ENCODE measurements around the gene PMPCA. TPM values are rescaled to one million over a fixed set of nuclear protein-coding genes. Genes with fewer than 3 reads are reported as not detected.

Gene PMPCA
- polyA plus RNA-seq, 1 donor (not counting 4 experiments of a cell fraction or from before 2014, with no cell fraction given) = 85.9 TPM

DNA sequence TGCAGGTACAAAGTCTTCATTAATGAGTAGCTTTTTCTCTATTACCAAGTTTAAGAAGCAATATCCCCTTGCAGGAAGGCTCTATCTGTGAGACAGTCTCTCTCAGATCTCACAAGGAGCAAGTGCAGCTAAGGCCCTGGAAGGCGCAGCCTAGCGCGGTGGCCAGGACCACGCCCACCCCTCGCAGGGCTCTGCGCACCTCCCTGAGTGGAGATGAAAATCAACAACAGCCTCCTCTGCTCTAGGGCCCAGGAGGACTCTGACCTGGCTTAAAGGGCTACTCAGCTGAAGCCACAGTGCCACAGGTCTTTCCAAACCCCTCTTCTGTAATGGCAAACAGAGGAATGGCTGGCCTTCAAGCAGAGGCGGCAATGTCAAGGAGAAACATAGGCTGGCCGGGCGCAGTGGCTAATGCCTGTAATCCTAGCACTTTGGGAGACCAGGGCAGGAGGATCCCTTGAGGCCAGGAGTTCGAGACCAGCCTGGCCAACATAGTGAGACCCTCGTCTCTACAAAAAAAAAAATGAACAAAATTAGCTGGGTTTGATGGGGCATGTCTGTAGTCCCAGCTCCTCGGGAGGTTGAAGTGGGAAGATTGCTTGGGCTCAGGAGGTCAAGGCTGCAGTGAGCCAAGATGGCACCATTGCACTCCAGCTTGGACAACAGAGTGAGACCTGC, 60.5 kb downstream of the PMPCA start:
- DNase-seq (ENCODE audit: low read depth, low spot score) (no peak), FAIRE-seq (no peak)
- peaks cover 59 to 74% of the 10 kb centered on the region in 2 experiments for H3K36me3 ChIP-seq (ENCODE audit: control insufficient read depth in 2 of 2, extremely low read depth in 1 of 2, insufficient read depth in 2 of 2, low read length in 2 of 2)
- H2AFZ ChIP-seq (ENCODE audit: control insufficient read depth, low read length) = no peak overlapping the region
- TF ChIP-seq, protein P1, sequence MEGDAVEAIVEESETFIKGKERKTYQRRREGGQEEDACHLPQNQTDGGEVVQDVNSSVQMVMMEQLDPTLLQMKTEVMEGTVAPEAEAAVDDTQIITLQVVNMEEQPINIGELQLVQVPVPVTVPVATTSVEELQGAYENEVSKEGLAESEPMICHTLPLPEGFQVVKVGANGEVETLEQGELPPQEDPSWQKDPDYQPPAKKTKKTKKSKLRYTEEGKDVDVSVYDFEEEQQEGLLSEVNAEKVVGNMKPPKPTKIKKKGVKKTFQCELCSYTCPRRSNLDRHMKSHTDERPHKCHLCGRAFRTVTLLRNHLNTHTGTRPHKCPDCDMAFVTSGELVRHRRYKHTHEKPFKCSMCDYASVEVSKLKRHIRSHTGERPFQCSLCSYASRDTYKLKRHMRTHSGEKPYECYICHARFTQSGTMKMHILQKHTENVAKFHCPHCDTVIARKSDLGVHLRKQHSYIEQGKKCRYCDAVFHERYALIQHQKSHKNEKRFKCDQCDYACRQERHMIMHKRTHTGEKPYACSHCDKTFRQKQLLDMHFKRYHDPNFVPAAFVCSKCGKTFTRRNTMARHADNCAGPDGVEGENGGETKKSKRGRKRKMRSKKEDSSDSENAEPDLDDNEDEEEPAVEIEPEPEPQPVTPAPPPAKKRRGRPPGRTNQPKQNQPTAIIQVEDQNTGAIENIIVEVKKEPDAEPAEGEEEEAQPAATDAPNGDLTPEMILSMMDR (optimal IDR thresholded peaks at IDR 0.05 in 1 of 3, IDR thresholded peaks at IDR 0.05 in 1 of 3, conservative IDR thresholded peaks at IDR 0.05 in 1 of 3; ENCODE audit: extremely low read depth in 1 of 3, insufficient read depth in 2 of 3, low read length in 3 of 3) = no peak
- TF ChIP-seq EZH2 (IDR thresholded peaks at IDR 0.05; ENCODE audit: low read length) = no peak
- H3K9me3 ChIP-seq (ENCODE audit: control insufficient read depth, low read depth, low read length) = no peaks in the 10 kb centered on the region
- H3K4me1 ChIP-seq (ENCODE audit: control insufficient read depth, extremely low read depth, insufficient read depth, low read length) = no peaks in the 10 kb centered on the region
- H3K4me3 ChIP-seq (ENCODE audit: control insufficient read depth in 2 of 3, extremely low read depth in 1 of 3, insufficient read depth in 2 of 3, low read depth in 1 of 3, low read length in 3 of 3) = no peak overlapping the region
- H3K4me2 ChIP-seq (ENCODE audit: control insufficient read depth, extremely low read depth, insufficient read depth, low read depth, low read length) = no peak overlapping the region
- no peaks in the 10 kb centered on the region for H3K27me3 ChIP-seq (ENCODE audit: control insufficient read depth, extremely low read depth, insufficient read depth, low read length)
- peaks cover 66% of the 10 kb centered on the region for H3K79me2 ChIP-seq (ENCODE audit: control insufficient read depth, insufficient read depth, low read length)
- no peak overlapping the region for H3K27ac ChIP-seq (ENCODE audit: control insufficient read depth, insufficient read depth, low read length)
- peaks cover 28% of the 10 kb centered on the region for H4K20me1 ChIP-seq (ENCODE audit: control insufficient read depth, extremely low read depth, insufficient read depth, low read length)
- no peaks in the 10 kb centered on the region for H3K9me1 ChIP-seq (ENCODE audit: control insufficient read depth, extremely low read depth, insufficient read depth, low read length)
- no peak overlapping the region for H3K9ac ChIP-seq (ENCODE audit: control insufficient read depth, extremely low read depth, insufficient read depth, low read length)
- dilution Hi-C loops (cut with MboI; ENCODE audit: extremely low pct_ligation_motif_present, low sequenced_read_pairs) = no loop called here

DNA sequence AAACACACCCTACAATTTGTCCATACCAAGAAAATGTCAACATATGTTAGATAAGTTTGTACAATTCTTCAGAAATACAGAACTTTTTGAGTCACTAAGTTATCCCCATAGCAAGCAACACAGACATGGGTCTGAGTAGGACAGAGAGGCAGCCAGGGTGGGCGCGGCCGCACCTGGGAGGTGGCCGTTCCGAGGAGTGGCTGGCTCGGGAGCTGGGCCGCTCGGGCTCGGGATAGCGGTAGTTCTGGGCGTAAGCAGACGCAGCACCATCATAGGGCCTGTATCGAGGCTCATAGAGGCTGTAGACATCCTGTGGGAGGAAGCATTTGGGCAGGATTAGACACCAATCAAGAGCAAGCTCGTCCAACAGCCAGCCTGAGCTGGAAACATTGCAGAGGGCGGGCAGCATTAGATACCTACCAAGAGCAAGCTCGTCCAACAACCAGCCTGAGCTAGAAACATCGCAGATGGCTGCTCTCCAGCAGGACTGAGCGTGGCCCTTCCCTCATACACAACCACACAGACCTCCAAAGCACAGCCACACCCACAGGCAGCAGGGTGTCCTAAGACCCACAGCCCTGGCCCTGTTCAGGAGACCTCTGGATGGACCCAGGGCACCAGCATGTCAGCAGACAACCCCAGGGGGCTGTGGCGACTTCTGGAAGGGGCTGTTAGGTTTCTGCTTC, 61.5 kb downstream of the PMPCA start:
- Histone ChIP-seq H3K4me1 (ENCODE audit: control insufficient read depth, extremely low read depth, insufficient read depth, low read length) (no peaks in the 10 kb centered on the region), H2AFZ (ENCODE audit: control insufficient read depth, low read length) (no peak overlapping the region), H3K27me3 (ENCODE audit: control insufficient read depth, extremely low read depth, insufficient read depth, low read length) (no peaks in the 10 kb centered on the region), H3K4me3 (ENCODE audit: control insufficient read depth in 2 of 3, extremely low read depth in 1 of 3, insufficient read depth in 2 of 3, low read depth in 1 of 3, low read length in 3 of 3) (no peak overlapping the region), H3K9me3 (ENCODE audit: control insufficient read depth, low read depth, low read length) (no peaks in the 10 kb centered on the region), H3K9me1 (ENCODE audit: control insufficient read depth, extremely low read depth, insufficient read depth, low read length) (no peaks in the 10 kb centered on the region), H4K20me1 (ENCODE audit: control insufficient read depth, extremely low read depth, insufficient read depth, low read length) (peaks cover 27% of the 10 kb centered on the region), H3K79me2 (ENCODE audit: control insufficient read depth, insufficient read depth, low read length) (peaks cover 71% of the 10 kb centered on the region), H3K27ac (ENCODE audit: control insufficient read depth, insufficient read depth, low read length) (no peak overlapping the region), H3K4me2 (ENCODE audit: control insufficient read depth, extremely low read depth, insufficient read depth, low read depth, low read length) (no peak overlapping the region), H3K36me3 (ENCODE audit: control insufficient read depth in 2 of 2, extremely low read depth in 1 of 2, insufficient read depth in 2 of 2, low read length in 2 of 2) (peaks cover 59 to 72% of the 10 kb centered on the region in 2 experiments), H3K9ac (ENCODE audit: control insufficient read depth, extremely low read depth, insufficient read depth, low read length) (no peak overlapping the region)
- DNase-seq (ENCODE audit: low read depth, low spot score) (no peak), FAIRE-seq (no peak)
- TF ChIP-seq EZH2 (IDR thresholded peaks at IDR 0.05; ENCODE audit: low read length) = no peak
- TF ChIP-seq, protein P1 (optimal IDR thresholded peaks at IDR 0.05 in 1 of 3, IDR thresholded peaks at IDR 0.05 in 1 of 3, conservative IDR thresholded peaks at IDR 0.05 in 1 of 3; ENCODE audit: extremely low read depth in 1 of 3, insufficient read depth in 2 of 3, low read length in 3 of 3) = no peak
- dilution Hi-C loops (cut with MboI; ENCODE audit: extremely low pct_ligation_motif_present, low sequenced_read_pairs) = no loop called here

Measured in keratinocyte (primary cell).